Trophoblast cell (in vitro differentiated cells and primary cell): ENCODE data around the gene DHX34.

Source experiments
- DNase-seq, 2 donors: peaks; one replicate each; pipeline ENCODE4 v3.0.0-alpha.2; 2016
- H2AFZ ChIP-seq: 2 replicates; pipeline ENCODE4 v1.6.1; 2013; ENCODE audit warnings: low read length, moderate library complexity, mild to moderate bottlenecking; ENCODE audit not compliant: insufficient read depth, poor library complexity
- H2AK5ac ChIP-seq: 2 replicates; pipeline ENCODE4 v1.6.1; 2013; ENCODE audit warnings: mild to moderate bottlenecking, low read length
- H2BK120ac ChIP-seq: 2 replicates; pipeline ENCODE4 v1.6.1; 2013; ENCODE audit warnings: low read length, mild to moderate bottlenecking, moderate library complexity; ENCODE audit not compliant: insufficient read depth, poor library complexity
- H2BK12ac ChIP-seq: 2 replicates; pipeline ENCODE4 v1.6.1; 2013; ENCODE audit warnings: mild to moderate bottlenecking, low read length, moderate library complexity
- H2BK5ac ChIP-seq: 2 replicates; pipeline ENCODE4 v1.6.1; 2013; ENCODE audit warnings: low read length, low read depth, moderate library complexity, mild to moderate bottlenecking; ENCODE audit not compliant: poor library complexity
- H3K14ac ChIP-seq: 2 replicates; pipeline ENCODE4 v1.6.1; 2013; ENCODE audit warnings: mild to moderate bottlenecking, low read length
- H3K18ac ChIP-seq: 2 replicates; pipeline ENCODE4 v1.6.1; 2013; ENCODE audit warnings: mild to moderate bottlenecking, low read length
- H3K23ac ChIP-seq: 2 replicates; pipeline ENCODE4 v1.6.1; 2013; ENCODE audit warnings: low read length
- H3K27ac ChIP-seq: 2 replicates; pipeline ENCODE4 v1.5.1; 2013; ENCODE audit warnings: low read depth, mild to moderate bottlenecking, inconsistent platforms, low read length, moderate library complexity
- H3K27me3 ChIP-seq: 2 replicates; pipeline ENCODE4 v1.6.1; 2013; ENCODE audit warnings: inconsistent platforms, mild to moderate bottlenecking, low read length, moderate library complexity; ENCODE audit not compliant: insufficient read depth
- H3K36me3 ChIP-seq, 2 experiments: 1 replicate in 1 of 2; 2 replicates in 1 of 2; pipeline ENCODE4 v1.6.1; 2013; ENCODE audit warnings: low read length in 2 of 2, mild to moderate bottlenecking in 2 of 2, moderate library complexity in 1 of 2; ENCODE audit not compliant: insufficient read depth in 2 of 2, control insufficient read depth in 1 of 2
- H3K4ac ChIP-seq: 2 replicates; pipeline ENCODE4 v1.6.1; 2013; ENCODE audit warnings: low read depth, mild to moderate bottlenecking, low read length, moderate library complexity
- H3K4me1 ChIP-seq, 2 experiments: 1 replicate in 1 of 2; 2 replicates in 1 of 2; pipeline ENCODE4 v1.6.1; 2013; ENCODE audit warnings: low read length in 2 of 2, mild to moderate bottlenecking in 2 of 2, moderate library complexity in 1 of 2; ENCODE audit not compliant: insufficient read depth in 2 of 2, control insufficient read depth in 1 of 2
- H3K4me2 ChIP-seq: 2 replicates; pipeline ENCODE4 v1.6.1; 2013; ENCODE audit warnings: inconsistent platforms, mild to moderate bottlenecking, low read length, moderate library complexity
- H3K4me3 ChIP-seq: 2 replicates; pipeline ENCODE4 v1.5.1; 2013; ENCODE audit warnings: mild to moderate bottlenecking, low read depth, low read length, inconsistent platforms
- H3K79me1 ChIP-seq: one replicate; pipeline ENCODE4 v1.6.1; 2013; ENCODE audit warnings: low read length
- H3K79me2 ChIP-seq: 2 replicates; pipeline ENCODE4 v1.6.1; 2013; ENCODE audit warnings: low read length, mild to moderate bottlenecking; ENCODE audit not compliant: control insufficient read depth, insufficient read depth, poor library complexity
- H3K9ac ChIP-seq: 2 replicates; pipeline ENCODE4 v1.6.1; 2013; ENCODE audit warnings: mild to moderate bottlenecking, low read length
- H3K9me3 ChIP-seq: 2 replicates; pipeline ENCODE4 v1.6.1; 2013; ENCODE audit warnings: low read depth, mild to moderate bottlenecking, control low read depth, inconsistent platforms, low read length; ENCODE audit not compliant: insufficient read depth
- H4K12ac ChIP-seq: 2 replicates; pipeline ENCODE4 v1.6.1; 2013; ENCODE audit warnings: low read depth, mild to moderate bottlenecking, low read length, moderate library complexity
- H4K8ac ChIP-seq: 2 replicates; pipeline ENCODE4 v1.6.1; 2013; ENCODE audit warnings: low read depth, mild to moderate bottlenecking, low read length, moderate library complexity
- H4K91ac ChIP-seq: one replicate; pipeline ENCODE4 v1.6.1; 2013; ENCODE audit warnings: low read depth, mild to moderate bottlenecking, low read length, moderate library complexity
- WGBS: extraction: QIAGEN DNeasy Blood & Tissue Kit; methylation state at CpG from one replicate; pipeline ENCODE4 v1.1.7; 2013; ENCODE audit warnings: missing lambda C conversion rate; ENCODE audit not compliant: insufficient read length, insufficient coverage; ENCODE audit errors: extremely low coverage; 5-methylcytosine and 5-hydroxymethylcytosine counted together

DHX34 gene

DNA sequence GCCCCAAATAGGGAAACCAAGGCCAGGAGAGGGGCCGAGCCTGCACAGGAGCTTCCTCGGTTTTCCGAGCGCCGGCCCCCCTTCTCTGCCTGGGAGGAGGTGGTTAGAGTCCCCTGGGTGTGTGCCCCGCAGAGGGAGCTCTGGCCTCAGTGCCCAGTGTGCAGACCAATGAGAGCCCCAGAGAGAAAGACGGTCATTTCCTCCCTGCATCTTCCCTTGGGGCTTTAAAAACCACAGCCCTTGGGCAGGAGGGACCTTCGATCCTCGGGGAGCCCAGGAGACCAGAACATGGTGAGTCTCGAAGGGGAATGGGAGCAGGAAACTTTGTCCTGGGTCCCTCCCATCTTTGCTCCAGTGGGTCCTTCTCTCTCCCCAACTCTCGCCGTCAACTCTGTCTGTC lies 39.5 kb upstream of the DHX34 start, which contains the start of gene C5AR1:
Gene C5AR1, plus strand, starts transcription at position 254 of the 400 bp plus-strand sequence. Its CDS starts 35 bp downstream, at position 289.
- WGBS: no CpG with 5 or more reads among the region's 12 CpGs
- H3K4me1 ChIP-seq: peaks cover 0 to 2% of the 10 kb centered on the region in 2 experiments
- H2BK120ac ChIP-seq: no peak within 1 kb of the TSS
- H3K27me3 ChIP-seq: no peaks in the 10 kb centered on the region
- H4K12ac ChIP-seq: no peak within 1 kb of the TSS
- no peak within 1 kb of the TSS for H3K14ac ChIP-seq
- H3K27ac ChIP-seq: no peak within 1 kb of the TSS
- H3K9me3 ChIP-seq: no peaks in the 10 kb centered on the region
- no peak within 1 kb of the TSS for H4K8ac ChIP-seq
- no peak within 1 kb of the TSS for H2BK5ac ChIP-seq
- H3K9ac ChIP-seq: no peak within 1 kb of the TSS
- no peak within 1 kb of the TSS for H3K4ac ChIP-seq
- H3K79me1 ChIP-seq: no peaks in the 10 kb centered on the region
- DNase-seq: no peak
- H3K18ac ChIP-seq: no peak within 1 kb of the TSS
- H2BK12ac ChIP-seq: no peak within 1 kb of the TSS
- H3K79me2 ChIP-seq: no peaks in the 10 kb centered on the region
- H2AFZ ChIP-seq: no peak within 1 kb of the TSS
- no peak within 1 kb of the TSS for H3K4me2 ChIP-seq
- no peak within 1 kb of the TSS for H3K23ac ChIP-seq
- no peak within 1 kb of the TSS for H2AK5ac ChIP-seq
- H3K4me3 ChIP-seq: no peak within 1 kb of the TSS
- H4K91ac ChIP-seq: no peak within 1 kb of the TSS
- H3K36me3 ChIP-seq: no peaks in the 10 kb centered on the region

DNA sequence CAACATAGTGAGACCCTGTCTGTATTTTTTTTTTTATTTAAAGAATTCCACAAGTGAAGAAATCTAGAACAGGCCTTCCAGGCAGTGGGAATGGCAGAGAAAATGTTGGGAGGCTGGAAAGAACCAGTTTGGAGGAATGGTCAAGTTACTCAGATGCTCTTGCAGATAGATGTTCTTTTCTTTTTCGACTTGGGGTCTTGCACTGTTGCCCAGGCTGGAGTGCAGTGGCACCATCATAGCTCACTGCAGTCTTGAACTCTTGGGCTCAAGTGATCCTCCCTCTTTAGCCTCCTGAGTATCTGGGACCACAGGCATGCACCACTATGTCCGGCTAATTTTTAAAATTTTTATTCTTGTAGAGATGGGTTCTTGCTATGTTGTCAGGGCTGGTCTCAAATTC lies 38.8 kb upstream of the DHX34 start:
- WGBS: no CpG with 5 or more reads among the region's 2 CpGs
- no peak overlapping the region for H3K9ac ChIP-seq
- H3K27ac ChIP-seq: no peak overlapping the region
- H3K36me3 ChIP-seq: no peaks in the 10 kb centered on the region
- H2BK12ac ChIP-seq: no peak overlapping the region
- H2BK5ac ChIP-seq: no peak overlapping the region
- peaks cover 0 to 2% of the 10 kb centered on the region in 2 experiments for H3K4me1 ChIP-seq
- H3K4me2 ChIP-seq: no peak overlapping the region
- H3K4ac ChIP-seq: no peak overlapping the region
- H3K9me3 ChIP-seq: no peaks in the 10 kb centered on the region
- H3K27me3 ChIP-seq: no peaks in the 10 kb centered on the region
- no peak overlapping the region for H3K23ac ChIP-seq
- H3K4me3 ChIP-seq: no peak overlapping the region
- no peak overlapping the region for H3K18ac ChIP-seq
- DNase-seq: peak in 1 of 2 donors; percentile 82
- H2AFZ ChIP-seq: no peak overlapping the region
- no peak overlapping the region for H3K14ac ChIP-seq
- H2BK120ac ChIP-seq: no peak overlapping the region
- H4K8ac ChIP-seq: no peak overlapping the region
- H3K79me1 ChIP-seq: no peaks in the 10 kb centered on the region
- H4K91ac ChIP-seq: no peak overlapping the region
- no peaks in the 10 kb centered on the region for H3K79me2 ChIP-seq
- H2AK5ac ChIP-seq: no peak overlapping the region
- H4K12ac ChIP-seq: no peak overlapping the region

DNA sequence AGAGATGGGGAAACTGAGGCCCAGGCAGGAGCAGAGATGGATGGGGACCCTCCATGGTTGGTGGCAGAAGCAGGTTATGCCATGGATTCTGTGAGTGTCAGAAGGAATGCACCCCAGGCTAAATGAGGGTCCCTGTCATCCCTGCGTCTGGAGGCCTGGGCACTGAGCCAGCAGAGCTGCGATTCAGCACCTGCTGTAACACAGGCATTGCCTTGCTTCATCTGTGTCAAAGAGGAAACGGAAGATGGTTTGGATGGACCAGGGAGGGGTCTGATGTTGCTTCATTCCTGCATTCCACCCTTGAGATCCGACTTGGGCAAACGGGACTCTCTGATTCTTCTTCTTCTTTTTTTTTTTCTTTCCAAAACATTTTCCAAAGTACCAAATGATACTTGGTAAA lies 38.3 kb upstream of the DHX34 start:
- H2BK5ac ChIP-seq: no peak overlapping the region

DNA sequence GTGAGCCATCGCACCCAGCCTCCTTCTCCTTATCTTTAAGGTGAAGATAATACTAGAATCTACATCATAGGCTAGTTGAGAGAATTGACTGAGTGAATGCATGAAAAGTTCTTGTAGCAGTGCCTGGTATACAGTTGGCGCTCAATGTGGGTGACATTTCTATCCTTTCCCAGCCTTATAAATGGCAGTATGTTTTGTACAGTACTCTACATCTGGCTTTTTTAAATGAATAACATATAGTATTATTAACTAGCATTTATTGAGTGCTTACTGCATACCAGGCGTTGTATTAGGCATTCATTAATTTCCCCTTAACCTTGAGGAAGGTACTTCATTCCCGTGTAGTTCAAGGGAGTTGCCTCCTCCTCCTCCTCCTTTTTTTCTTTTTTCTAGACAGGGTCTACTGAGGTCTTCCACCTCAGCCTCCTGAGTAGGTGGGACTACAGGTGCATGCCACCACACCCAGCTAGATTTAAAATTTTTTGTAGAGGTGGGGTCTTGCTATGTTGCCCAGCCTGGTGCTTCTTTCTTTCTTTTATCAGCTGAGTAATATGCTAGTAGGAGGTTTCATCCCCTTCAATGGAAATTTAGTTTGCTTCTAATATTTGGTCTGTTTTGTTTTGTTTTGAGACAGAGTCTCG lies 36.6 kb upstream of the DHX34 start:
- Histone ChIP-seq H2BK120ac (no peak overlapping the region), H3K9me3 (no peaks in the 10 kb centered on the region), H4K8ac (no peak overlapping the region), H3K9ac (no peak overlapping the region), H2BK12ac (no peak overlapping the region), H4K12ac (no peak overlapping the region), H2BK5ac (no peak overlapping the region), H2AFZ (no peak overlapping the region), H3K4me1 (no peaks in the 10 kb centered on the region), H3K23ac (no peak overlapping the region), H3K36me3 (no peaks in the 10 kb centered on the region), H3K4me3 (no peak overlapping the region), H3K4me2 (no peak overlapping the region), H3K27ac (no peak overlapping the region), H3K14ac (no peak overlapping the region), H3K4ac (no peak overlapping the region), H3K79me1 (no peaks in the 10 kb centered on the region), H2AK5ac (no peak overlapping the region), H3K79me2 (no peaks in the 10 kb centered on the region), H3K27me3 (no peaks in the 10 kb centered on the region), H3K18ac (no peak overlapping the region), H4K91ac (no peak overlapping the region)
- DNase-seq: no peak
- no CpG with 5 or more reads among the region's 5 CpGs for WGBS

More for the DNA sequence above, 38.3 kb upstream of the DHX34 start:
- no peak overlapping the region for H3K4me3 ChIP-seq
- H3K14ac ChIP-seq: no peak overlapping the region
- H3K27me3 ChIP-seq: no peaks in the 10 kb centered on the region
- H4K91ac ChIP-seq: no peak overlapping the region
- DNase-seq: peak; percentile 96 to 99
- no peaks in the 10 kb centered on the region for H3K9me3 ChIP-seq
- H2AK5ac ChIP-seq: no peak overlapping the region
- no peaks in the 10 kb centered on the region for H3K36me3 ChIP-seq
- no peak overlapping the region for H3K4ac ChIP-seq
- H3K23ac ChIP-seq: no peak overlapping the region
- no peak overlapping the region for H4K12ac ChIP-seq
- H3K27ac ChIP-seq: no peak overlapping the region
- no peaks in the 10 kb centered on the region for H3K79me2 ChIP-seq
- H3K4me2 ChIP-seq: no peak overlapping the region
- H3K9ac ChIP-seq: no peak overlapping the region
- H3K4me1 ChIP-seq: no peaks in the 10 kb centered on the region
- no peak overlapping the region for H2BK120ac ChIP-seq
- no CpG with 5 or more reads among the region's 5 CpGs for WGBS
- H2AFZ ChIP-seq: no peak overlapping the region
- no peak overlapping the region for H4K8ac ChIP-seq
- no peaks in the 10 kb centered on the region for H3K79me1 ChIP-seq
- no peak overlapping the region for H3K18ac ChIP-seq
- no peak overlapping the region for H2BK12ac ChIP-seq
